Astrocyte (in vitro differentiated cells and primary cell): Measurements from ENCODE around the gene NOTCH2. TPM values are rescaled to one million over a fixed set of nuclear protein-coding genes. Genes with fewer than 3 reads are reported as not detected.

Experiments used
- DNase-seq: peaks from one replicate; pipeline ENCODE4 v3.0.0-alpha.2; 2010; ENCODE audit warnings: low read depth
- FAIRE-seq: peaks from 2 replicates; lab custom pipeline; 2011; peaks lifted over from hg19 to GRCh38; lab: Jason Lieb, UNC
- H2AFZ ChIP-seq: 2 replicates; pipeline ENCODE4 v1.6.0; 2012; ENCODE audit warnings: low read depth, low read length, inconsistent platforms
- H3K27ac ChIP-seq: 2 replicates; pipeline ENCODE4 v1.5.1; 2011; ENCODE audit warnings: low read depth, low read length, inconsistent platforms
- H3K27me3 ChIP-seq: 2 replicates; pipeline ENCODE4 v1.6.0; 2011; ENCODE audit warnings: low read length, inconsistent platforms; ENCODE audit not compliant: insufficient read depth
- H3K36me3 ChIP-seq: 2 replicates; pipeline ENCODE4 v1.5.1; 2011; ENCODE audit warnings: low read length, inconsistent platforms; ENCODE audit not compliant: insufficient read depth
- H3K4me1 ChIP-seq: 2 replicates; pipeline ENCODE4 v1.5.1; 2011; ENCODE audit warnings: low read length, inconsistent platforms; ENCODE audit not compliant: insufficient read depth
- H3K4me2 ChIP-seq: 2 replicates; pipeline ENCODE4 v1.6.0; 2012; ENCODE audit warnings: low read length, inconsistent platforms
- H3K4me3 ChIP-seq: 2 replicates; pipeline ENCODE4 v1.5.1; 2011; ENCODE audit warnings: low read depth, mild to moderate bottlenecking, low read length, inconsistent platforms; ENCODE audit not compliant: insufficient read depth
- H3K79me2 ChIP-seq: 2 replicates; pipeline ENCODE4 v1.6.0; 2012; ENCODE audit warnings: mild to moderate bottlenecking, low read length, inconsistent platforms; ENCODE audit not compliant: insufficient read depth
- H3K9ac ChIP-seq: 2 replicates; pipeline ENCODE4 v1.6.0; 2012; ENCODE audit warnings: mild to moderate bottlenecking, low read length, inconsistent platforms
- H3K9me3 ChIP-seq: 2 replicates; pipeline ENCODE4 v1.5.1; 2012; ENCODE audit warnings: low read depth, mild to moderate bottlenecking, low read length, inconsistent platforms; ENCODE audit not compliant: insufficient read depth
- H4K20me1 ChIP-seq: 2 replicates; pipeline ENCODE4 v1.6.0; 2012; ENCODE audit warnings: low read length, inconsistent platforms; ENCODE audit not compliant: insufficient read depth
- H3K27ac Mint-ChIP-seq: one replicate; pipeline ENCODE4 v1.8.0; 2021; ENCODE audit warnings: mild to moderate bottlenecking, mixed read lengths; ENCODE audit not compliant: unreplicated experiment
- H3K27me3 Mint-ChIP-seq: one replicate; pipeline ENCODE4 v1.8.0; 2021; ENCODE audit warnings: low read depth, mixed read lengths; ENCODE audit not compliant: unreplicated experiment
- H3K36me3 Mint-ChIP-seq: one replicate; pipeline ENCODE4 v1.8.0; 2021; ENCODE audit warnings: low read depth, mixed read lengths; ENCODE audit not compliant: unreplicated experiment
- H3K4me1 Mint-ChIP-seq: one replicate; pipeline ENCODE4 v1.8.0; 2021; ENCODE audit warnings: low read depth, mixed read lengths; ENCODE audit not compliant: unreplicated experiment
- H3K4me3 Mint-ChIP-seq: one replicate; pipeline ENCODE4 v1.8.0; 2021; ENCODE audit warnings: mild to moderate bottlenecking, moderate library complexity, mixed read lengths; ENCODE audit not compliant: unreplicated experiment
- H3K9me3 Mint-ChIP-seq: one replicate; pipeline ENCODE4 v1.8.0; 2021; ENCODE audit warnings: mild to moderate bottlenecking, mixed read lengths; ENCODE audit not compliant: unreplicated experiment
- EZH2 ChIP-seq: IDR thresholded peaks from 2 replicates; pipeline ENCODE4 v1.6.1; 2012; ENCODE audit warnings: mild to moderate bottlenecking, low read length, inconsistent platforms; ENCODE audit not compliant: insufficient read depth
- total RNA-seq: library from RNA; stranded (reverse); gene quantifications from 2 replicates; pipeline ENCODE4 v1.2.1, GENCODE V29; 2021
- TF ChIP-seq, protein P1 (sequence below): IDR thresholded peaks from 2 replicates; pipeline ENCODE4 v1.5.1; 2011; ENCODE audit warnings: low read depth, mild to moderate bottlenecking, inconsistent platforms, low read length, moderate library complexity; ENCODE audit not compliant: insufficient read depth

The NOTCH2 gene
- total RNA-seq, 1 donor from 2014 or later, result 194 TPM

GRCh38 chr1:119862276-119862675, 207.2 kb downstream of the NOTCH2 start:
- H3K27me3 ChIP-seq, result no peaks in the 10 kb centered on the region
- no peak overlapping the region for H3K9ac ChIP-seq
- H2AFZ ChIP-seq, result no peak overlapping the region
- no peaks in the 10 kb centered on the region for H3K9me3 ChIP-seq
- no peak overlapping the region for H3K4me2 ChIP-seq
- no peak overlapping the region for H3K27ac ChIP-seq
- no peaks in the 10 kb centered on the region for H3K79me2 ChIP-seq
- DNase-seq, result peak; percentile 46
- no peak overlapping the region for H3K4me3 Mint-ChIP-seq
- no peaks in the 10 kb centered on the region for H3K9me3 Mint-ChIP-seq
- no peaks in the 10 kb centered on the region for H4K20me1 ChIP-seq
- no peak overlapping the region for H3K4me3 ChIP-seq
- peaks cover 2% of the 10 kb centered on the region for H3K36me3 Mint-ChIP-seq
- TF ChIP-seq, protein P1, sequence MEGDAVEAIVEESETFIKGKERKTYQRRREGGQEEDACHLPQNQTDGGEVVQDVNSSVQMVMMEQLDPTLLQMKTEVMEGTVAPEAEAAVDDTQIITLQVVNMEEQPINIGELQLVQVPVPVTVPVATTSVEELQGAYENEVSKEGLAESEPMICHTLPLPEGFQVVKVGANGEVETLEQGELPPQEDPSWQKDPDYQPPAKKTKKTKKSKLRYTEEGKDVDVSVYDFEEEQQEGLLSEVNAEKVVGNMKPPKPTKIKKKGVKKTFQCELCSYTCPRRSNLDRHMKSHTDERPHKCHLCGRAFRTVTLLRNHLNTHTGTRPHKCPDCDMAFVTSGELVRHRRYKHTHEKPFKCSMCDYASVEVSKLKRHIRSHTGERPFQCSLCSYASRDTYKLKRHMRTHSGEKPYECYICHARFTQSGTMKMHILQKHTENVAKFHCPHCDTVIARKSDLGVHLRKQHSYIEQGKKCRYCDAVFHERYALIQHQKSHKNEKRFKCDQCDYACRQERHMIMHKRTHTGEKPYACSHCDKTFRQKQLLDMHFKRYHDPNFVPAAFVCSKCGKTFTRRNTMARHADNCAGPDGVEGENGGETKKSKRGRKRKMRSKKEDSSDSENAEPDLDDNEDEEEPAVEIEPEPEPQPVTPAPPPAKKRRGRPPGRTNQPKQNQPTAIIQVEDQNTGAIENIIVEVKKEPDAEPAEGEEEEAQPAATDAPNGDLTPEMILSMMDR, result no peak
- TF ChIP-seq EZH2, result no peak
- peaks cover 4% of the 10 kb centered on the region for H3K27me3 Mint-ChIP-seq
- no peak overlapping the region for H3K27ac Mint-ChIP-seq
- no peaks in the 10 kb centered on the region for H3K36me3 ChIP-seq
- peaks cover 16% of the 10 kb centered on the region for H3K4me1 Mint-ChIP-seq
- no peak for FAIRE-seq
- peaks cover 12% of the 10 kb centered on the region for H3K4me1 ChIP-seq

Other genes with a start within 250 kb of the NOTCH2 start
- not detected in 2 replicates for gene ADAM30, start 173.1 kb downstream of the NOTCH2 start, total RNA-seq
- 45.9 and 48.6 TPM in 2 replicates for gene SEC22B, start 106.9 kb upstream of the NOTCH2 start, total RNA-seq